NCI-H446 (cell line): ENCODE data around the gene ZNF516.
A peak's percentile ranks its signal among the peaks of the same experiment; 100 is the strongest.

Source experiments
- DNase-seq, 2 experiments: peaks; one replicate each; lab custom pipeline; 2025; lab: John Stamatoyannopoulos, UW

ZNF516 gene

GRCh38 chr18:76419811-76420210, 75.2 kb downstream of the ZNF516 start:
- no peak for DNase-seq

- DNase-seq = no peak
Measured at GRCh38 chr18:76416911-76417310, 78.1 kb downstream of the ZNF516 start.

GRCh38 chr18:76414936-76415621, 80.0 kb downstream of the ZNF516 start:
- no peak for DNase-seq

DNA sequence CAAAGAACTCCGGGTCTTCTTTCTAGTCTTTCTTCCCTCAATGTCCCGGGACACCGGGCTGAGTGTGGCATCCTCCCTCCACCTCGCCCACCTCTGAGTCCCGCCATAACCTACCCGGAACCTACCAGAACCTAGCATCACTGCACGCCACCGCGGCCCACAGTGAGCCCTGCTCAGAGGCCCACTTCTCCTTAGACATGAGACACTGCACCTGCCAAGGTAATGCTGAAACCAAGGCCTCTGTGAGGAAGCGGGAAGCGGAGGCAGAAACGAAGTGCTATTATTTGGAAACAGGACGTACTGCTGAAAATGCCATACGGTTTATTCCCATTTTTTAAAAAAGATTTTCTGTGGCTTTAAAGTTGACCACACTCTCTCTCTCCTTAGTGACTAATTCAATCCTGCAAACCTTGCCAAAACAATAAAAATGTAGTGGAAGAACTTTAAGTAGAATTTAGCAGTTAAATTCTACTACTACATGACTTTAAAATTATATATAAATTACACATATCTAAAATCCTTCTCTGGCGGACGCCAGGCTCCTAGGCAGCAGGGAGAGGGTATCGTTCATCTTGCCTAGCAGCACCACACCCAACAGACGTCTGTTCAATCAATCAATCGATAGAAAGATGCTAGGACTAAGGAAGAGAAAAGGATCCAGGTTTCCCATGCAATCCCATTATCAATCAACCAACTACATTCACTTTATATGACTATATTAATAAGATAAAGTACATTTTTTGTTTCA, 82.0 kb downstream of the ZNF516 start:
- no peak for DNase-seq

DNA sequence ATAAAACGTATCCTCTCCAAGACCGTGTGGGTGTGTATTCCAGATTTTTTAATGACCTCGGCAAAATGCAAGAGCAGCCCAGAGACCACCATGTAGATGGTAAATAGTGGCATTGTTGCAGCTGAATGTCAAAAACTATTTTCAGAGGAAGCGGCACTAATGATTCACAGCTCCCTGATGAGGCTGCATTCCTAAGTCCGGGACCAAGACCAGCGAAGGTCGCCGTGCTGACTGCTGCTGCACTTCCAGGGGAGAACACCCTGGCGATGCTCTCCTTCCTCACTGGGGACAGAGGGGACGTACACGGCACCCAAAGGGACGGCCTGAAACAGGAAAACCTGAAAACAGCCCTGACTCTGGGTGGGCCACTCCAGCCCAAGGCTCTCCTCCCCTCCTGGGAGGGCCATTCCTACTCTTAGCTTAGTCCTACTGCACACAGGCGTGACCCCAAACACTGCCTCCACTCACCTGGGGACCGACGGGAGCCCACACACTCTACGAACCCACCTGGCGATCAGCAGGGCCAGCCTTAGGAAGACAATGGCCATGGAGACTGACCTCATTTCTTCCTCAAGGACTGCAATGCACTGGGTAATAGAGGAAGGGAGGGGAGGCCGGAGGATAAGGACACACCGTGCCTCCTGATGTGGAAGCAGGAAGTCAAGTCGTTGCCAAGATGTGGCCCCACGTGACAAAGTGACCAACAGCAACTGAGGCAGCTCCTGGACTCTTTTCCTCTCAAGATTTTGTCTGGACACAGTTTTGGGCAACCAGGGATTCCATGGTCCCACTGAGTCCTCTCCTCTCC, 82.8 kb downstream of the ZNF516 start:
- DNase-seq = no peak

- DNase-seq = no peak
Measured at GRCh38 chr18:76410660-76411417, 84.2 kb downstream of the ZNF516 start.

- DNase-seq = no peak
Measured at GRCh38 chr18:76410033-76410432, 85.0 kb downstream of the ZNF516 start.

- DNase-seq = no peak
Measured at GRCh38 chr18:76408480-76409067, 86.5 kb downstream of the ZNF516 start.

GRCh38 chr18:76407681-76408080, 87.4 kb downstream of the ZNF516 start:
- no peak for DNase-seq

DNA sequence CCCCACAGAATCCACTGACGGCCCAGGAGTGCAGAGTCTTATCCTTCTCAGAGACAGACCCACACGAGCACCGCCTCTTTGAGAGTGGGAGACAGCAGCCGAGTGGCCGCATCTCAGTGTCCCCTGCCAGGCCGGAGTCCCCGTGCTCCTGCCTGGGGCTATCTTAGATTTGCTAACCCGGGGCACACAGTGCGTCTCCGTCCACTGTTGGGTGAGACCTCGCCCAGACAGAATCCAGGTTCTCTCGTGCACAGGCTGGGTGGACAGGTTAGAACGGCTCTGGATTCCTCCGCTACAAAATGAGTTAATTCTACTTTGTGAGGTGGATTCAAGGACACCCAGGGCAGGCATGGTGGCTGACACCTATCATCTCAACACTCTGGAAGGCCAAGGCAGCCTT, 88.3 kb downstream of the ZNF516 start:
- DNase-seq = no peak

DNA sequence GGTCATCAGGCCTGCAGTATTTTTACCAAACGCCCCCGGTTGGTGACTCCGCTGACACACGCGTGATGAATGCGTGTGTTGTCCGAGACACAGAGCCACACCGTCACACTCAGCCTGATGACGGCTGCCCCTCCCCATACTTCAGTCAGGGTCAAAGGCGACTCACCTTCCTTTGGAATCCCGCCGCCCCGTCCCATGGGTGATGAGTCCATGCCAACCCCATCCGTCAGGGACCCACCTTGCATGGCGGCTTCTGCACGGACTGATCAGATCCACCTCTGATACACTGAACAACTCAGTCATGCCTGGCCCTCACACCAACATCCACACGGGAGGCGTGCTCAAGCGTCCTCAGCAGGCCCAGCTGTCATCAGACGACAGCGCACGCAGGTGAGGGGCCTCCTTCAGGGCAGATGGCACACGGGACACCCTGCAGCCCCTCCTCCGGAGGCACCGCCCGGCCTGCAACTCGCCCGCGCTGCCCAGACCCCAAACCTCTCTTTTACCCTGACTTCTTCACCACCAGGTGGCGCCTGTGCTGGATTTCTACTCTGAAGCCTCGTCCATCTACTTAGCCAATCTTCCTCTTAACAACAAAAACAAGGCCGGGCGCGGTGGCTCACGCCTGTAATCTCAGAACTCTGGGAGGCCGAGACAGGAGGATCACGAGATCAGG, 89.2 kb downstream of the ZNF516 start:
- DNase-seq = no peak

DNA sequence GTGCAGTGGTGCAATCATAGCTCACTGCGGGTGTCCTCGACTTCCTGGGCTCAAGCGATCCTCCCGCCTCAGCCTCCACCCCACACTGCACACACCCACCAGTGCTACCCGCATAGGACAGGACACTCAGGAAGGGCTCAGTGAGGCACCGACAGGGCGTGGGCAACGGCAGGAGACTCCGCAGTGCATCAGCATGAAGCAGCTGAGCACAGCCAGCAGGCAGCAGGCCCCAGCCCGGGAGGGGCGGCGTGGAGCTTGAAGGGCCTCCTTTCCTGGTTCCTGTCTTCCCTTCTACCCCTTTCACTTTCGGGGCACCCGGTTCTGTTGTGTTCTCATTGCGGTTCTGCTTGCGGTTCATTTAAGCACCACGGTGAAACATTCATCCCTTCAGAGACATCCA, 89.8 kb downstream of the ZNF516 start:
- no peak for DNase-seq

GRCh38 chr18:76404345-76404831, 90.7 kb downstream of the ZNF516 start:
- no peak for DNase-seq

- no peak for DNase-seq
Measured at GRCh38 chr18:76402026-76402990, 92.7 kb downstream of the ZNF516 start.

DNA sequence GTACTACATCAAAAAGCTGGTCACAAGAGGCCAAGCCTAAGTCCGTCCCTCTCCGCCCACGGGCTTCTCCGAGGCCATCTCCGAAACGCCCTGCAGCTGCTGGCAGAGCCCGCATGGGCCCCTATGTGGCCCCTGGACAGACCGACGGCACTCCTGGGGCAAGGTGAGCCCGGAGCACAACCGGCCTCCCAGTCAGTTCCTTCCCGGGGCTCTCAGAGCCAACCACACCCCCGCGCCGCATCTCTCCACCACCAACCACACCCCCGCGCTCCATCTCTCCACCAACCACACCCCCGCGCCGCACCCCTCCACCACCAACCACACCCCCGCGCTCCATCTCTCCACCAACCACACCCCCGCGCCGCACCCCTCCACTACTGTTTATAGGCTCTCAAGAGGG, 93.5 kb downstream of the ZNF516 start:
- DNase-seq = no peak

DNA sequence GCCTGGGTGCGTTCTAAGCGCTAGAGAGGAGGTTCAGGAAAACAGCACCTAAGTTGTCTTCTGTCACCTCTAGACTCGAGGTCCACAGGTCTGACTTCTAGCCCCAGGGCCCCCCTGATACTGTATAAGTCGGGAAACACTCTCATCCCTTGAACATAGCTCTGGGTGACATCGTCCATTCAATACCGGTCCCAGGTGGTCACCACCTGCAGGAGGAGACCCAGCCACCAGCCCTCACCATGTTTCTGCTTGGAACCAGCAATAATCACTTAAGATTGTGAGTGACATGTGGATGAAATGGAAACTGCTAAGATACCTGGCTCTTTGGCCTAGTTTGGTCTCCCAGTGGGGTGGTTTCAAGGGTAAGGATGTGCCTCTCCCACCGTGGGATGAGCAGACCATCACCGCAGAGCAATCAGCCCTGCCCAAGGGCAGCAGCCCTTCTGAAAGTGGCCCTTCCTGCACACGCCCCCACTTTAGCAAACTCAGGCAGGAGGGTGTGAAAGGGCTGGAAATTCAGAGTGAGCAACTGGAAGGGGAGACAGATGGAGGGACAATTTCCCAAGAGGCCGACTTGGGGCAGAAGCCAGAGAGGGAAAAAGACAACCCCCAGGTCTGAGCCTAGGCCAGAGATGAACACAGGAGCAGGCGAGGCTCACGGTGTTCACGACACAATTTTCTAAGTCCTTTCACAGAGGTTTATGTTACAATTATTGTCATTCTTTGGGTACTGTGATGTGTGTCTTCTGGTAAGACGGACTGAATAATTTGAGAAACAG, 95.2 kb downstream of the ZNF516 start:
- DNase-seq = no peak

- peak; percentile 24 to 50 for DNase-seq
Measured at GRCh38 chr18:76398896-76399612, 96.0 kb downstream of the ZNF516 start.

- no peak for DNase-seq
Measured at GRCh38 chr18:76398295-76398694, 96.7 kb downstream of the ZNF516 start.
